ENCODE measurements around the gene PRX.
A peak's percentile ranks its signal among the peaks of the same experiment; 100 is the strongest.

PRX gene

GRCh38 chr19:40363069-40363468 is 50.1 kb downstream of the PRX start:
- DNase-seq (ENCODE audit: low spot score): no peak

- DNase-seq (ENCODE audit: low spot score): no peak
Observed at GRCh38 chr19:40362160-40362559, 51.0 kb downstream of the PRX start.

GRCh38 chr19:40360708-40361241 is 52.4 kb downstream of the PRX start:
- no peak for DNase-seq (ENCODE audit: low spot score)

GRCh38 chr19:40360020-40360707 is 53.0 kb downstream of the PRX start:
- no peak for DNase-seq (ENCODE audit: low spot score)

DNA sequence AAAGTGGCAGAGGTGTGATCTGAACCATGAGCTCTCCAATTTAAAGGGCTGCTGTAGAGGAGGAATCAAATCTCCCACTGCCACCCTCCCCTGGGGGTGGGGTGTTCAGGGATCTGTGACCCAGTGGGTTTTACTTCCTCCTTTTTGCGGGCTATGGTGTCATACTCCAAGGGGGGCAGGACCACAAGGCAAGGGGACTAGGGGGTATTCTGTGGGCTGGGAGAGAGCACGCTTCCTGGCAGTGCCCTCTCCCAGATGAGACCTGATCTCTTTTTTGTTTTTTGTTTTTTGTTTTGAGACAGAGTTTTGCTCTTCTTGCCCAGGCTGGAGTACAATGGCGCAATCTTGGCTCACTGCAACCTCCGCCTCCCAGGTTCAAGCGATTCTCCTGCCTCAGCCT is 54.4 kb downstream of the PRX start:
- no peak for DNase-seq (ENCODE audit: low spot score)

DNA sequence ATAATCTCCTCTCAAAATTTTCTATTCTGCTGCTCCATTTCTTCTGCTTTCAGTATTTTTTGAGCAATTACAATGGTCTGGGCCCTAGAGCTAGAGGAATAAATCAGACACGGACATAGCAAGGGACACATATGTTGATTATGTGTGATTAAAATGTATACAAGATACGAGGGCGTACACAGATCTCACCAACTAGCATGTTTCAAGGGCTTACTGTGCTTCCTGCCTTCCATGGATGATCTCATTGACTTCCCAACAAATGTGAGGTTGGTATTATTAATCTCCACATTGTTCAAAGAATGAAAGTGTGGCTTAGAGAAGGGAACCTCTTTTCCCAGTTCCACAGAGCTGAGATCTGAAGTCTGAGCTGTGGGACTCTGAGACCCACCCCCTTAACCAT is 55.5 kb downstream of the PRX start:
- no peak for DNase-seq (ENCODE audit: low spot score)

- no peak for DNase-seq (ENCODE audit: low spot score)
Observed at GRCh38 chr19:40356681-40357595, 56.2 kb downstream of the PRX start.

DNA sequence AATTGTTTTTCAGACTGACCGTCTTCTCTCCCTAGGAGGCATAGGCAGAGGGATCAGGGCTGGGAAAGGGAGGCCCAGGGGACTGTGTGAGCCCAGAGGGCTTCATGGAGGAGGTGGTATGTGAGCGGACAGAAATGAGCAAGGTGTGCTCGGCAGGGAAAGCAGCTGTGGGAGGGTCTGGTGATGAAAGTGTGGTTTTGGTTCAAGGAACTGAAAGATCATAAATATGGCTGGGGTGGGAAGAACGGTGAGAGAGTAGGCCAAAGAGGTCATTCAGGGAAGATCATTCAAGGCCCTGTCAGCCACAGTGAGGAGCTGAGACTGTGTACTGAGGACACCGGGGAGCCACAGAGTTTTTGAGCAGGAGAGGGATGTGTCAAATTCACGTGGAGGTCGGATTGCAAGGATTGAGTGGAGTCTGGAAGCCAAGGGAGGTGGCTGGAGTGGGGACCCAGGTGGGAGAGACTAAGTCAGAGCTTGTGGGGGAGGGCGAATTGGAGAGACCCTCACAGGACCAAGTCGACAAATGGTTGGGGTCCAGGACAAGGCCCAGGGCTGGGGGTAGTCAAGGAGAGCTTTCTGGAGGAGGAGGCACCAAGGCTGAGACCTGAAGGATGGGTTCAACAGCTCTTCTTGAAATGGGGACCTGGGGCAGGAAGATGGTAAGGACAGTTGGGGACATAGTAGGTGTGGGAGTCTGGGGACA is 57.0 kb downstream of the PRX start:
- DNase-seq (ENCODE audit: low spot score): no peak

DNA sequence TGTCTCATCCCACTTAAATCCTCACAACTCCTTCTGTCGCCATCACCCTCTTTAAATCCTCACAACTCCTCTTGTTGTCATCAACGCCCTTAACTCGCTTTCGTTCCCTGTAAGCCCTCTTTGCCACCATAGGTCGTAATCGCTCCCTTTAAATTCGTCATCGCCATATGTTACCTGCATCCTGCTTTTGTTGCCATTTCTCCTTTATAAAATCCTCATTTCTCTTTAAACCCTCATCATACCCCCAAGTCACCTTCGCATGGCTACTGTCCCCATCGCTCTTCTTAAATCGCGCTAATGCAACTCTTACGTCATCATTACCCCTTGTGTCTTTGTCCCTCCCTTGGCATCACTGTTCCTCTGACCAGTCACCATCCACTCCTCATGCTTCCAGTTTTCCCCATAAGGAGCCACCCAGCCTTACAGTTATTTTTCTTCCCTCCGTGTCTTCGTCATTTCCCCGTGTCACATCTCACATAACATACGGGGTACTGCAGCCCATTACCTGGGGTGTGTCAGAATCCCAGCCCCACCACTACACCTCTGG is 64.1 kb downstream of the PRX start:
- peak; percentile 10 for DNase-seq (ENCODE audit: low spot score)

DNA sequence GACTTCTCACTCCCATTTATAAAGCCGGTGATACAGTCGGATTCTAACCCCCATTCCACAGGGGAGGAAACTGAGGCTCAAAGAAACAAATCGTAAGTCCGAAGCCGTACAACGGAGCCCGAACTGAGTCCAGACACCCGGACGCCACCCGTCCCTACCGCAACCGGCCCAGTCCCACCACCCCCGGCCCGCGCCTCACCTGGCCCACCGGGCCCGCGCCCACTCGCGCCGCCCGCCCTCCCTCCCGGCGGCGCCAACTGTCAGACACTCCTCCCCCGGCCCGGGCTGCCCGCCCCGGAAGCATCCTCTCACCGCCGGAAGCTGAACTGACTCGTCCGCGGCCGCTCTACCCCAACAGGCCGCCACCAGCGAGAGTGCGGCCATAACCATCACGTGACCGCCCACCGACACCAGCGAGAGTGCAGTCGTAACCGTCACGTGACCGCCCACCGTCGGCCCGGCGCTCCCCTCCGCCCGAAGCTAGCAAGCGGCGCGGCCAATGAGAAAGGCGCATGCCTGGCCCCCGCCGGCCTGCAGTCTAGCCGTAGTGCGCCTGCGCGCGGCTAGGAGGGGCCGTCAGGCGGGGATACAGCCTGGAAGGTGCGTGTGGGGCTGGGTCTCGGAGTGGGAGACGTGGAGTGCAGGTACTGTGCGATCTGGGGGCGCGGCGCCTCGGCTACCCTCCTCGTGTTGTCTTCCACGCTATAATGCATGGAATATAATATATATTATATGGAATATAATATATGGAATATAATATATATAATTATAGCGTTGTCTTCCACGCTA is 64.9 kb downstream of the PRX start, which contains the start of the genes C19orf47 and PLD3:
C19orf47 (minus strand) TSS at position 273 of the 789 bp plus-strand sequence. CDS start 6,540 bp downstream, outside the sequence.
PLD3 (plus strand) TSS at position 571 of the 789 bp plus-strand sequence. CDS start 17,789 bp downstream, outside the sequence.
- DNase-seq (ENCODE audit: low spot score): peak; percentile 99

GRCh38 chr19:40344422-40344821 is 68.8 kb downstream of the PRX start:
- no peak for DNase-seq (ENCODE audit: low spot score)
